ENCODE results near the gene NLRP7.

DNA sequence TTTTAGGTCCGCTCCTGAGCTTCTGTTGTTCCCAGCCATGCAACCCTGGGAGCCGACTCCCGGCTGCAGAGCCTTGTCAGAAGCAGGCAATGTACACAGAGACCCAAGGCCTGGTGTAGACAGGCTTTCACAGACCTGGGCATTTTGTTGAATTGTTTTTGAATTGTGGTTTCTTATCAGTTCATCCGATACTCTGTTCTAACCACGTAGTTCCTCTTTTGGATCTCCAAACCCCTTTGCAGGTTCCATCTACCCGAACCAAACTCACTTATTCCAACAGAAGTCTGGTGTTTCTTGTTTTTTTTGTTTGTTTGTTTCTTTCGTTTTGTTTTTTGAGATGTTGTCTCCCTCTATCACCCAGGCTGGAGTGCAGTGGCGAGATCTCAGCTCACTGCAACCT is 12.5 kb upstream of the NLRP7 start:
- TF ChIP-seq, protein P1, sequence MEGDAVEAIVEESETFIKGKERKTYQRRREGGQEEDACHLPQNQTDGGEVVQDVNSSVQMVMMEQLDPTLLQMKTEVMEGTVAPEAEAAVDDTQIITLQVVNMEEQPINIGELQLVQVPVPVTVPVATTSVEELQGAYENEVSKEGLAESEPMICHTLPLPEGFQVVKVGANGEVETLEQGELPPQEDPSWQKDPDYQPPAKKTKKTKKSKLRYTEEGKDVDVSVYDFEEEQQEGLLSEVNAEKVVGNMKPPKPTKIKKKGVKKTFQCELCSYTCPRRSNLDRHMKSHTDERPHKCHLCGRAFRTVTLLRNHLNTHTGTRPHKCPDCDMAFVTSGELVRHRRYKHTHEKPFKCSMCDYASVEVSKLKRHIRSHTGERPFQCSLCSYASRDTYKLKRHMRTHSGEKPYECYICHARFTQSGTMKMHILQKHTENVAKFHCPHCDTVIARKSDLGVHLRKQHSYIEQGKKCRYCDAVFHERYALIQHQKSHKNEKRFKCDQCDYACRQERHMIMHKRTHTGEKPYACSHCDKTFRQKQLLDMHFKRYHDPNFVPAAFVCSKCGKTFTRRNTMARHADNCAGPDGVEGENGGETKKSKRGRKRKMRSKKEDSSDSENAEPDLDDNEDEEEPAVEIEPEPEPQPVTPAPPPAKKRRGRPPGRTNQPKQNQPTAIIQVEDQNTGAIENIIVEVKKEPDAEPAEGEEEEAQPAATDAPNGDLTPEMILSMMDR (IDR thresholded peaks at IDR 0.05), result no peak
- TF ChIP-seq ZFX (IDR thresholded peaks at IDR 0.05; ENCODE audit: borderline replicate concordance), result no peak

Data from 22Rv1 (cell line).